B cell (primary cell): ENCODE measurements around the gene ABCC9. TPM values are rescaled to one million over a fixed set of nuclear protein-coding genes. Genes with fewer than 3 reads are reported as not detected.

Experiments used
- ATAC-seq: fragments of 200-7000 bp; cut with Tn5 transposase; one replicate; pipeline ENCODE4 v1.10.0; 2021; ENCODE audit warnings: low read depth, mild to moderate bottlenecking, moderate number of reproducible peaks, moderate library complexity
- CTCF ChIA-PET: fragments of 350-600 bp; sonication (Branson Sonifier 250); formaldehyde crosslinking; loops from one replicate; lab custom pipeline; 2021; ENCODE audit warnings: antibody characterized with exemption, inconsistent platforms; lab: Charles Lee
- POLR2A ChIA-PET: fragments of 350-600 bp; sonication (Branson Sonifier 250); formaldehyde crosslinking; loops from one replicate; lab custom pipeline; 2021; ENCODE audit warnings: antibody characterized with exemption; lab: Charles Lee
- DNase-seq: peaks from one replicate; pipeline ENCODE4 v3.0.0; 2013
- H2AFZ ChIP-seq: 2 replicates; pipeline ENCODE4 v1.6.1; 2012; ENCODE audit warnings: mild to moderate bottlenecking, low read depth, low read length; ENCODE audit not compliant: insufficient read depth, poor library complexity, severe bottlenecking
- H3K27ac ChIP-seq, 2 donors: 1 replicate in 1 of 2; 2 replicates in 1 of 2; pipeline ENCODE4 v1.5.1; 2012 to 2013; ENCODE audit warnings: low read length in 2 of 2, mild to moderate bottlenecking in 2 of 2, moderate library complexity in 1 of 2
- H3K27me3 ChIP-seq, 4 experiments: fragments of 200-600 bp in 1 of 4; sonication (generic) in 1 of 4; replicated peaks in 1 of 4; 1 replicate in 2 of 4; 2 replicates in 2 of 4; pipeline versions ENCODE4 v1.6.1 to v1.7.0; 2013 to 2016; ENCODE audit warnings: low read length in 3 of 4, mild to moderate bottlenecking in 2 of 4, mixed read lengths in 1 of 4, moderate library complexity in 1 of 4; ENCODE audit not compliant: insufficient read depth in 4 of 4, control insufficient read depth in 3 of 4; ENCODE audit errors: control extremely low read depth in 1 of 4
- H3K36me3 ChIP-seq, 2 experiments: replicated peaks in 1 of 2; 1 replicate in 1 of 2; 2 replicates in 1 of 2; pipeline versions ENCODE4 v1.6.1 to v1.7.1; 2013; ENCODE audit warnings: low read length in 1 of 2; ENCODE audit not compliant: insufficient read depth in 2 of 2, control insufficient read depth in 1 of 2; ENCODE audit errors: control extremely low read depth in 1 of 2, extremely low read depth in 1 of 2
- H3K4me1 ChIP-seq, 2 donors: fragments of 200-600 bp in 1 of 2; sonication (generic) in 1 of 2; 1 replicate in 1 of 2; 2 replicates in 1 of 2; pipeline versions ENCODE4 v1.5.1 to v1.6.1; 2013 to 2017; ENCODE audit warnings: low read length in 2 of 2; ENCODE audit not compliant: control insufficient read depth in 2 of 2, insufficient read depth in 2 of 2
- H3K4me2 ChIP-seq: replicated peaks from 2 replicates; pipeline ENCODE3; 2012; ENCODE audit warnings: mild to moderate bottlenecking, low read depth, low read length; ENCODE audit not compliant: poor library complexity, severe bottlenecking
- H3K4me3 ChIP-seq, 5 experiments: fragments of 200-600 bp in 1 of 5; sonication (generic) in 1 of 5; 1 replicate in 3 of 5; 2 replicates in 2 of 5; pipeline versions ENCODE4 v1.5.1 to v1.7.0; 2011 to 2016; ENCODE audit warnings: low read length in 4 of 5, mild to moderate bottlenecking in 4 of 5, low read depth in 2 of 5, control low read depth in 1 of 5, moderate library complexity in 1 of 5; ENCODE audit not compliant: insufficient read depth in 1 of 5; ENCODE audit errors: control extremely low read depth in 1 of 5, extremely low read depth in 1 of 5
- H3K79me2 ChIP-seq: fragments of 200-600 bp; sonication (generic); one replicate; pipeline ENCODE4 v1.6.0; 2016; ENCODE audit warnings: low read length; ENCODE audit not compliant: control insufficient read depth, insufficient read depth
- H3K9ac ChIP-seq: fragments of 200-600 bp; sonication (generic); 2 replicates; pipeline ENCODE4 v1.6.1; 2017; ENCODE audit warnings: mild to moderate bottlenecking, low read length, moderate library complexity
- H3K9me3 ChIP-seq, 3 donors: one replicate each; pipeline versions ENCODE4 v1.6.1 to v1.7.1; 2013; ENCODE audit warnings: low read length in 2 of 3; ENCODE audit not compliant: control insufficient read depth in 2 of 3, insufficient read depth in 1 of 3; ENCODE audit errors: control extremely low read depth in 1 of 3
- H4K20me1 ChIP-seq: 2 replicates; pipeline ENCODE4 v1.6.0; 2012; ENCODE audit warnings: mild to moderate bottlenecking, low read length; ENCODE audit not compliant: insufficient read depth, control insufficient read depth, poor library complexity, severe bottlenecking
- H3K27ac Mint-ChIP-seq: one replicate; pipeline ENCODE4 v1.8.0; 2021; ENCODE audit warnings: mixed read lengths
- H3K27me3 Mint-ChIP-seq: one replicate; pipeline ENCODE4 v1.8.0; 2021; ENCODE audit warnings: mixed read lengths
- H3K4me1 Mint-ChIP-seq: one replicate; pipeline ENCODE4 v1.8.0; 2021; ENCODE audit warnings: mixed read lengths
- H3K4me3 Mint-ChIP-seq: one replicate; pipeline ENCODE4 v1.8.0; 2021; ENCODE audit warnings: mixed read lengths
- H3K9me3 Mint-ChIP-seq: one replicate; pipeline ENCODE4 v1.8.0; 2022; ENCODE audit warnings: mixed read lengths; ENCODE audit not compliant: insufficient read depth
- CTCF ChIP-seq: fragments of 200-600 bp; IDR thresholded peaks from one replicate; pipeline ENCODE4 v1.8.0; 2022; ENCODE audit warnings: antibody characterized with exemption, mild to moderate bottlenecking
- EZH2 ChIP-seq: IDR thresholded peaks from 2 replicates; pipeline ENCODE4 v1.6.1; 2012; ENCODE audit warnings: borderline replicate concordance, low read depth, mild to moderate bottlenecking, moderate library complexity, low read length; ENCODE audit not compliant: insufficient read depth, poor library complexity, severe bottlenecking
- WGBS: methylation state at CpG from one replicate; pipeline ENCODE4 v1.1.5; 2013; ENCODE audit warnings: missing lambda C conversion rate; ENCODE audit not compliant: insufficient coverage; 5-methylcytosine and 5-hydroxymethylcytosine counted together
- intact Hi-C: fragments of 100-400 bp; cut with micrococcal nuclease; formaldehyde crosslinking; loops from one replicate; pipeline ENCODE4 v1.10.0; 2022
- polyA plus RNA-seq: library from polyadenylated mRNA; depleted of rRNA; stranded (reverse); fragments of >200 nt; gene quantifications from 2 replicates; pipeline ENCODE4 v1.2.3, GENCODE V29; 2012
- total RNA-seq, 2 donors: library from RNA; stranded (reverse); fragments of 120-200 nt in 1 of 2; gene quantifications; 1 replicate in 1 of 2; 2 replicates in 1 of 2; pipeline versions ENCODE4 v1.2.3 to v1.2.4, GENCODE V29; 2013 to 2022

ABCC9 gene
- total and polyA plus RNA-seq, 2 donors (not counting 1 experiment from before 2014, with no cell fraction given): not detected

- ChIA-PET POLR2A (no interaction called here), CTCF (interaction anchor here (0.7 kb wide), 1 partner anchor 9 kb away, joined by 4 read pairs; no protein-coding TSS in a partner anchor)
- 51% methylated on average over 3 of the region's 14 CpGs for WGBS
- DNase-seq (no peak), ATAC-seq (no peak)
- Histone ChIP-seq H3K4me2 (no peak overlapping the region), H3K4me1 (no peaks in the 10 kb centered on the region), H3K79me2 (no peaks in the 10 kb centered on the region), H3K9ac (no peak overlapping the region), H3K27me3 (peaks cover 0 to 38% (median 13%) of the 10 kb centered on the region in 4 experiments), H3K36me3 (no peaks in the 10 kb centered on the region), H3K9me3 (no peaks in the 10 kb centered on the region), H2AFZ (no peak overlapping the region), H3K4me3 (no peak overlapping the region), H3K27ac (no peak overlapping the region), H4K20me1 (no peaks in the 10 kb centered on the region)
- intact Hi-C loops: no loop called here
- Mint-ChIP-seq H3K27me3 (peaks cover 42% of the 10 kb centered on the region), H3K4me1 (no peaks in the 10 kb centered on the region), H3K27ac (no peak overlapping the region), H3K4me3 (no peak overlapping the region), H3K9me3 (no peaks in the 10 kb centered on the region)
- TF ChIP-seq CTCF: no peak
Observed at GRCh38 chr12:21775133-21775820, 165.9 kb downstream of the ABCC9 start.

- intact Hi-C loops: no loop called here
- H3K79me2 ChIP-seq: no peaks in the 10 kb centered on the region
- ChIA-PET POLR2A (no interaction called here), CTCF (no interaction called here)
- Mint-ChIP-seq H3K27me3 (peaks cover 42% of the 10 kb centered on the region), H3K4me3 (no peak within 1 kb of the TSS), H3K4me1 (no peaks in the 10 kb centered on the region), H3K9me3 (no peaks in the 10 kb centered on the region), H3K27ac (no peak within 1 kb of the TSS)
- H3K36me3 ChIP-seq: no peaks in the 10 kb centered on the region
- no peaks in the 10 kb centered on the region for H4K20me1 ChIP-seq
- H3K27ac ChIP-seq: no peak within 1 kb of the TSS
- H3K27me3 ChIP-seq: peaks cover 0 to 38% (median 13%) of the 10 kb centered on the region in 4 experiments
- 4% methylated on average over 33 of the region's 49 CpGs for whole genome bisulfite sequencing
- H3K4me3 ChIP-seq: no peak within 1 kb of the TSS
- H3K9ac ChIP-seq: no peak within 1 kb of the TSS
- no peaks in the 10 kb centered on the region for H3K4me1 ChIP-seq
- H2AFZ ChIP-seq: no peak within 1 kb of the TSS
- DNase-seq (no peak), ATAC-seq (no peak)
- no peaks in the 10 kb centered on the region for H3K9me3 ChIP-seq
- peak within 1 kb of the TSS; percentile 34 for H3K4me2 ChIP-seq
- no peak for TF ChIP-seq EZH2
- no peak for TF ChIP-seq CTCF
Observed at GRCh38 chr12:21774358-21775132, 166.7 kb downstream of the ABCC9 start, which contains the start of gene KCNJ8. Gene KCNJ8 (minus strand): TSS chr12:21774706. CDS start chr12:21773616, 1,090 bp downstream.
